H1 (cell line): ENCODE results near the gene VIPR1. TPM values are rescaled to one million over a fixed set of nuclear protein-coding genes. Genes with fewer than 3 reads are reported as not detected.

Experiments
- CTCF ChIA-PET: fragments of 300-600 bp; sonication (Branson Sonifier 250); formaldehyde crosslinking; loops from one replicate; lab custom pipeline; 2021; ENCODE audit not compliant: partially characterized antibody; lab: Charles Lee
- POLR2A ChIA-PET: fragments of 300-600 bp; sonication (Branson Sonifier 250); formaldehyde crosslinking; loops from one replicate; lab custom pipeline; 2021; ENCODE audit warnings: inconsistent platforms; ENCODE audit not compliant: partially characterized antibody; lab: Charles Lee
- DNase-seq, 2 experiments: peaks; one replicate each; pipeline versions ENCODE4 v3.0.0 to v3.0.0-alpha.2; 2010 to 2022; ENCODE audit warnings: low spot score in 2 of 2, low read depth in 1 of 2, mixed read lengths in 1 of 2
- FAIRE-seq: peaks from 2 replicates; lab custom pipeline; 2011; peaks lifted over from hg19 to GRCh38; lab: Jason Lieb, UNC
- H2AFZ ChIP-seq: 2 replicates; pipeline ENCODE4 v1.8.1; 2012; ENCODE audit warnings: low read length, inconsistent platforms
- H2AK5ac ChIP-seq: 2 replicates; pipeline ENCODE4 v1.6.1; 2013; ENCODE audit warnings: low read depth, low read length
- H2BK120ac ChIP-seq: replicated peaks from 2 replicates; pipeline ENCODE3; 2013; ENCODE audit warnings: low read depth, low read length, inconsistent platforms
- H2BK12ac ChIP-seq: 2 replicates; pipeline ENCODE4 v1.6.1; 2013; ENCODE audit warnings: low read depth, low read length
- H2BK15ac ChIP-seq: 2 replicates; pipeline ENCODE4 v1.6.1; 2013; ENCODE audit warnings: low read length
- H2BK20ac ChIP-seq: 2 replicates; pipeline ENCODE4 v1.6.1; 2013; ENCODE audit warnings: low read length
- H2BK5ac ChIP-seq: 2 replicates; pipeline ENCODE4 v1.6.1; 2013; ENCODE audit warnings: low read depth, low read length
- H3K14ac ChIP-seq: 2 replicates; pipeline ENCODE4 v1.6.1; 2013; ENCODE audit warnings: inconsistent platforms; ENCODE audit not compliant: insufficient read length
- H3K18ac ChIP-seq: 2 replicates; pipeline ENCODE4 v1.6.1; 2013; ENCODE audit warnings: low read length; ENCODE audit errors: extremely low read depth
- H3K23ac ChIP-seq: 2 replicates; pipeline ENCODE4 v1.6.1; 2013; ENCODE audit warnings: inconsistent platforms; ENCODE audit not compliant: insufficient read length
- H3K23me2 ChIP-seq: 2 replicates; pipeline ENCODE4 v1.6.1; 2013; ENCODE audit warnings: low read depth, low read length
- H3K27ac ChIP-seq: 2 replicates; pipeline ENCODE4 v1.6.1; 2011; ENCODE audit warnings: low read depth, low read length, inconsistent platforms
- H3K27me3 ChIP-seq, 4 experiments: replicated peaks in 1 of 4; 1 replicate in 1 of 4; 2 replicates in 3 of 4; pipeline versions ENCODE4 v1.6.1 to v1.8.1; 2011 to 2013; ENCODE audit warnings: low read length in 3 of 4, mild to moderate bottlenecking in 3 of 4, inconsistent platforms in 2 of 4, mixed read lengths in 2 of 4, moderate library complexity in 1 of 4; ENCODE audit not compliant: control insufficient read depth in 3 of 4, insufficient read depth in 3 of 4; ENCODE audit errors: extremely low read depth in 1 of 4
- H3K36me3 ChIP-seq, 4 experiments: 2 replicates each; pipeline versions ENCODE4 v1.6.1 to v1.8.1; 2011 to 2013; ENCODE audit warnings: mild to moderate bottlenecking in 4 of 4, low read length in 3 of 4, moderate library complexity in 2 of 4, control low read depth in 1 of 4, inconsistent platforms in 1 of 4; ENCODE audit not compliant: insufficient read depth in 4 of 4, control insufficient read depth in 2 of 4
- H3K4ac ChIP-seq: replicated peaks from 2 replicates; pipeline ENCODE3; 2013; ENCODE audit warnings: low read length, low read depth, mixed read lengths, inconsistent platforms; ENCODE audit not compliant: insufficient read length
- H3K4me1 ChIP-seq, 4 experiments: replicated peaks in 1 of 4; 1 replicate in 1 of 4; 2 replicates in 3 of 4; pipeline versions ENCODE4 v1.6.1 to v1.8.1; 2011 to 2013; ENCODE audit warnings: low read length in 3 of 4, inconsistent platforms in 2 of 4, mixed read lengths in 1 of 4; ENCODE audit not compliant: insufficient read depth in 4 of 4, control insufficient read depth in 3 of 4
- H3K4me2 ChIP-seq, 2 experiments: 2 replicates each; pipeline versions ENCODE4 v1.6.1 to v1.8.1; 2011 to 2013; ENCODE audit warnings: low read depth in 2 of 2, low read length in 2 of 2, control low read depth in 1 of 2, inconsistent platforms in 1 of 2, mild to moderate bottlenecking in 1 of 2; ENCODE audit not compliant: insufficient read depth in 1 of 2
- H3K4me3 ChIP-seq, 4 experiments: fragments of 200-600, 300-600 bp in 1 of 4; sonication (generic), shearing (Covaris generic), sonication (Bioruptor Twin) in 1 of 4; 2 replicates each; pipeline versions ENCODE4 v1.5.1 to v1.8.1; 2011 to 2016; ENCODE audit warnings: low read length in 4 of 4, low read depth in 3 of 4, control low read depth in 2 of 4, inconsistent platforms in 2 of 4, mild to moderate bottlenecking in 2 of 4, mixed read lengths in 1 of 4, moderate library complexity in 1 of 4; ENCODE audit not compliant: insufficient read depth in 2 of 4; ENCODE audit errors: extremely low read depth in 1 of 4
- H3K56ac ChIP-seq: replicated peaks from 2 replicates; pipeline ENCODE3; 2013; ENCODE audit warnings: low read depth, mild to moderate bottlenecking, mixed read lengths, low read length, inconsistent platforms; ENCODE audit not compliant: insufficient read length
- H3K79me1 ChIP-seq: 2 replicates; pipeline ENCODE4 v1.6.1; 2013; ENCODE audit warnings: low read depth, low read length, control low read depth
- H3K79me2 ChIP-seq, 2 experiments: 2 replicates each; pipeline versions ENCODE4 v1.6.1 to v1.8.1; 2012 to 2013; ENCODE audit warnings: low read length in 2 of 2, mild to moderate bottlenecking in 2 of 2, inconsistent platforms in 1 of 2; ENCODE audit not compliant: insufficient read depth in 2 of 2, control insufficient read depth in 1 of 2
- H3K9ac ChIP-seq, 4 experiments: replicated peaks in 1 of 4; 1 replicate in 1 of 4; 2 replicates in 3 of 4; pipeline versions ENCODE4 v1.6.1 to v1.8.1; 2011 to 2013; ENCODE audit warnings: low read depth in 3 of 4, low read length in 3 of 4, control low read depth in 2 of 4, mild to moderate bottlenecking in 2 of 4, moderate library complexity in 2 of 4, inconsistent platforms in 1 of 4; ENCODE audit errors: extremely low read depth in 1 of 4
- H3K9me3 ChIP-seq, 2 experiments: 2 replicates each; pipeline versions ENCODE4 v1.6.1 to v1.8.1; 2012 to 2013; ENCODE audit warnings: mild to moderate bottlenecking in 2 of 2, moderate library complexity in 2 of 2, control low read depth in 1 of 2, inconsistent platforms in 1 of 2, low read depth in 1 of 2, low read length in 1 of 2, mixed read lengths in 1 of 2; ENCODE audit not compliant: insufficient read depth in 2 of 2
- H4K20me1 ChIP-seq, 2 experiments: replicated peaks in 1 of 2; 2 replicates each; pipeline versions ENCODE3 to v1.8.1; 2011 to 2013; ENCODE audit warnings: inconsistent platforms in 2 of 2, low read length in 2 of 2, mild to moderate bottlenecking in 1 of 2; ENCODE audit not compliant: insufficient read depth in 2 of 2, control insufficient read depth in 1 of 2
- H4K5ac ChIP-seq: 2 replicates; pipeline ENCODE4 v1.6.1; 2013; ENCODE audit warnings: low read length, low read depth, mixed read lengths, inconsistent platforms; ENCODE audit not compliant: insufficient read length
- H4K8ac ChIP-seq: 2 replicates; pipeline ENCODE4 v1.8.0; 2013; ENCODE audit warnings: mild to moderate bottlenecking, moderate library complexity, low read length, inconsistent platforms; ENCODE audit not compliant: insufficient read depth; ENCODE audit errors: extremely low read depth
- H4K91ac ChIP-seq: replicated peaks from 2 replicates; pipeline ENCODE3; 2013; ENCODE audit warnings: low read length, mixed read lengths, inconsistent platforms; ENCODE audit not compliant: insufficient read length
- BACH1 ChIP-seq: IDR thresholded peaks from 2 replicates; pipeline ENCODE4 v1.6.1; 2012; ENCODE audit warnings: low read length, improper control_type of control experiment
- BCL11A ChIP-seq, 2 experiments: IDR thresholded peaks; one replicate each; pipeline ENCODE4 v1.6.1; 2011; ENCODE audit warnings: low read depth in 2 of 2, low read length in 2 of 2, mild to moderate bottlenecking in 2 of 2
- GABPA ChIP-seq: IDR thresholded peaks from 2 replicates; pipeline ENCODE4 v1.6.1; 2011; ENCODE audit warnings: mild to moderate bottlenecking, low read length, moderate library complexity, borderline replicate concordance; ENCODE audit not compliant: insufficient read depth
- GTF2F1 ChIP-seq: IDR thresholded peaks from 2 replicates; pipeline ENCODE4 v1.6.1; 2012; ENCODE audit warnings: low read depth, low read length, improper control_type of control experiment, borderline replicate concordance
- RAD21 ChIP-seq, 2 experiments: IDR thresholded peaks in 1 of 2; conservative IDR thresholded peaks in 1 of 2; 2 replicates each; pipeline ENCODE4 v1.6.1; 2011; ENCODE audit warnings: low read depth in 2 of 2, low read length in 2 of 2, improper control_type of control experiment in 1 of 2, inconsistent platforms in 1 of 2, mild to moderate bottlenecking in 1 of 2, moderate library complexity in 1 of 2
- RFX5 ChIP-seq: IDR thresholded peaks from 2 replicates; pipeline ENCODE4 v1.6.1; 2011; ENCODE audit warnings: low read depth, low read length, improper control_type of control experiment, borderline replicate concordance
- SIN3A ChIP-seq, 2 experiments: IDR thresholded peaks in 1 of 2; conservative IDR thresholded peaks in 1 of 2; 2 replicates each; pipeline ENCODE4 v1.6.1; 2011 to 2012; ENCODE audit warnings: low read length in 2 of 2, improper control_type of control experiment in 1 of 2, low read depth in 1 of 2, mild to moderate bottlenecking in 1 of 2
- SIX5 ChIP-seq: IDR thresholded peaks from 2 replicates; pipeline ENCODE4 v1.6.1; 2011; ENCODE audit warnings: mild to moderate bottlenecking, low read depth, low read length
- SRF ChIP-seq: IDR thresholded peaks from 2 replicates; pipeline ENCODE4 v1.6.1; 2011; ENCODE audit warnings: mild to moderate bottlenecking, low read depth, low read length, moderate library complexity
- WGBS, 2 experiments: shearing (Covaris generic) in 1 of 2; methylation state at CpG; one replicate each; pipeline versions ENCODE4 v1.1.6 to v1.1.7; 2013 to 2015; ENCODE audit warnings: low lambda C conversion rate in 2 of 2, mixed read lengths in 2 of 2, inconsistent platforms in 1 of 2, low coverage in 1 of 2, missing lambda C conversion rate in 1 of 2; ENCODE audit not compliant: insufficient replicate concordance in 2 of 2, insufficient coverage in 1 of 2, insufficient read length in 1 of 2; ENCODE audit errors: extremely low coverage in 1 of 2, missing lambda C conversion rate in 1 of 2; 5-methylcytosine and 5-hydroxymethylcytosine counted together
- polyA plus RNA-seq, 7 experiments: library from polyadenylated mRNA; depleted of rRNA in 3 of 7; stranded (reverse) in 5 of 7; unstranded in 2 of 7; fragments of >200 nt in 5 of 7; fragments of 200-250 nt in 2 of 7; gene quantifications; 1 replicate in 5 of 7; 2 replicates in 1 of 7; 4 replicates in 1 of 7; pipeline versions ENCODE4 v1.2.1 to v1.2.3, GENCODE V29; 2011 to 2013; ENCODE audit warnings: missing spikeins in 2 of 7, mixed read lengths in 2 of 7
- total RNA-seq: library from RNA; stranded (reverse); fragmentation: NEBNext Ultra II Directional; extraction: Animal tissue kit (Norgen Biotek cat#: 25700); gene quantifications from 2 replicates; pipeline ENCODE4 v1.2.1, GENCODE V29; 2021

The VIPR1 gene
- total and polyA plus RNA-seq, 2 of the 8 experiments (the other 6 are each of a cell fraction or from before 2014, with no cell fraction given): 7.8 to 10.1 TPM

DNA sequence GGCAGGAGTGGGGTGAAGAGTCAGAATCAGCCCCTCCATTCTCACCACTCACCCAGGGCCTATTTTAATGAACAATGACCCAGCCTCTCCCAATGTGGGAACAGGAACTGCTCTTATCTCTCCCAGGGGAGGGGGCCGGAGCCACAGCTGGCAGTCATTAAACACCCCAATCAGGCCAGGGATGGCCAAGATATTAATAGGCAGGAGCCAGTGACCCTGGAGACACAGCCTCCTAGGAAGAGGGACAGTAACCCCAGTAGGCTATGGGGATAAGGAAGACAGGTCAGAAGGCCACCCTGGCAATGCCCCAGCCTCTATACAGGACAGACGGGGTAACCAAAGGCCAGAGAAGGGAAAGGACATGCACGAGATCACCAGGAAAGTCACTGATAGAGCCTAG lies 38.6 kb downstream of the VIPR1 start:
- no peaks in the 10 kb centered on the region for H3K9me3 ChIP-seq
- 73% methylated on average over 3 of the region's 3 CpGs; no CpG with 5 or more reads in 1 of the 2 experiments for WGBS, 2 experiments
- H3K23ac ChIP-seq: no peak overlapping the region
- no peak for FAIRE-seq
- no peak overlapping the region for H4K8ac ChIP-seq
- no peaks in the 10 kb centered on the region for H3K79me1 ChIP-seq
- no peak overlapping the region for H3K9ac ChIP-seq
- H3K79me2 ChIP-seq: no peaks in the 10 kb centered on the region
- no peak overlapping the region for H2AK5ac ChIP-seq
- no peak overlapping the region for H2AFZ ChIP-seq
- H4K20me1 ChIP-seq: no peaks in the 10 kb centered on the region
- H3K36me3 ChIP-seq: no peaks in the 10 kb centered on the region
- H3K56ac ChIP-seq: no peak overlapping the region
- no peak overlapping the region for H2BK20ac ChIP-seq
- CTCF ChIA-PET: interaction anchor here (0.6 to 23.9 kb wide), 12 partner anchors 9 to 311 kb away, joined by 3 to 458 read pairs (median 6); partner anchors contain the start of gene VIPR1
- H3K23me2 ChIP-seq: no peaks in the 10 kb centered on the region
- no peak overlapping the region for H3K4me2 ChIP-seq
- H3K27me3 ChIP-seq: peaks cover 0 to 2% (median 0%) of the 10 kb centered on the region in 4 experiments; a peak in 1 of 7 replicates
- H4K91ac ChIP-seq: no peak overlapping the region
- DNase-seq: no peak
- no peak overlapping the region for H3K4me3 ChIP-seq
- H3K27ac ChIP-seq: no peak overlapping the region
- no peak overlapping the region for H3K4ac ChIP-seq
- POLR2A ChIA-PET: no interaction called here
- H2BK5ac ChIP-seq: no peak overlapping the region
- no peak overlapping the region for H3K18ac ChIP-seq
- no peak overlapping the region for H2BK15ac ChIP-seq
- no peak overlapping the region for H2BK12ac ChIP-seq
- no peak overlapping the region for H3K14ac ChIP-seq
- no peak overlapping the region for H4K5ac ChIP-seq
- TF ChIP-seq RFX5 (no peak), BACH1 (no peak), SRF (no peak), GABPA (no peak), GTF2F1 (no peak), SIX5 (no peak), BCL11A (IDR thresholded peaks at IDR 0.05; ENCODE audit: low read depth in 2 of 2, low read length in 2 of 2) (no peak), SIN3A (conservative IDR thresholded peaks at IDR 0.05 in 1 of 2, IDR thresholded peaks at IDR 0.05 in 1 of 2; ENCODE audit: low read depth in 1 of 2, low read length in 2 of 2) (no peak), RAD21 (IDR thresholded peaks at IDR 0.05 in 1 of 2, conservative IDR thresholded peaks at IDR 0.05 in 1 of 2; ENCODE audit: low read depth in 2 of 2, low read length in 2 of 2) (no peak)
- H2BK120ac ChIP-seq: no peak overlapping the region
- peaks cover 0 to under 1% (median 0%) of the 10 kb centered on the region in 4 experiments; a peak in 3 of 7 replicates for H3K4me1 ChIP-seq
